Epidermal melanocyte (primary cell): ENCODE measurements around the gene RNFT2.
"Not testable (repeated sequence)": the region's sequence is repeated elsewhere in the genome, so short reads cannot be mapped to it uniquely, and the experiment has no call there.

Experiments used
- DNase-seq: peaks from one replicate; pipeline ENCODE4 v3.0.0; 2011; ENCODE audit warnings: low spot score; ENCODE audit not compliant: insufficient read length

The RNFT2 gene

DNA sequence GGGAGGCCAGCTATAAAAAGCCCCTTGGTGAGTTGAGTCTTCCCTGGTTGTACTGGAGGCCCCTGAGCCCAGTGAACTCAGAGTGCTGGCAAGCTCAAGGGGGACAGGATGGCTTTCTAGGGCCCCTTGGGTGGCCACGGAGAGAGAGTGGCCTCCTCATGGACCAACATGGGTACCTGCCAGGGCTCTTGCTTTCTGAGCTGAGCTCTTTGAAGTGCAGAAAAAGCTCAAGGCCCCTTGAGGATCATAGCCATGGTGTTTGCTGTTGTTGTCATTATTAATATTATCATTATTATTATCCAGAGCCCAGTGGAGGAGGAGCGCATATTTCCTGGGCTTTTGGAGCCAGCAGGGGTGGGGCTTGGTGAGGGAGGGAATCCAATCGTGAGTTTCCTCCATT lies 6.7 kb downstream of the RNFT2 start:
- no peak for DNase-seq

DNA sequence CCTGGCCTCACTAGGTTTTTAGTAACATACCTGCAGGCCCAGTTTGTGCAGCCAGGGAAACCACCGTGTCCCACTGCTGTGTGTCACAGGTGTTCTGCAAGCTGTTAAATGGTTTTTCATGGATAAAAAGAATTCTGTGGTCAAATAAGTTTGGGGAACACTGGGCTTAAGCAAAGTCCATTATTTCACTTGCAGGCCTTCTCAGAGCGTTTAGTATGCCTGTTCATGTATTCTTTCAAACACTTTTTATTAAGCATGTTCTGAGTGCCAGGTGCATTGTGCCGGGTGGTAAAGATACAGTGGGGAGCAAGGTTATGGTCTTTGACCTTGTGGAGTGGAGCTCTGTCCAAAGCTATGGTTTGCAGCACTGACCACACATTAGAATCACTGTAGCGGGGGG lies 7.4 kb downstream of the RNFT2 start:
- no peak for DNase-seq

DNA sequence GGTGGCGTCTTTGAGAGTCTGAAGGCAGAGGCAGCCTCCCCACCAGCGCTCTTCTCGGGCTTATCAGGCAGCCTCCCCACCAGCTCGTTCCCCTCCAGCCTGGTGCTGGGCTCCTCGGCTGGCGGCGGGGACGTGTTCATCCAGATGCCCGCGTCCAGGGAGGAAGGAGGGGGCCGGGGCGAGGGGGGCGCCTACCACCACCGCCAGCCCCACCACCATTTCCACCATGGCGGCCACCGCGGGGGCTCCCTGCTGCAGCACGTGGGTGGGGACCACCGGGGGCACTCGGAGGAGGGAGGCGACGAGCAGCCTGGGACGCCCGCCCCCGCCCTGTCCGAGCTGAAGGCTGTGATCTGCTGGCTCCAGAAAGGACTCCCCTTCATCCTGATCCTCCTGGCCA lies 11.8 kb downstream of the RNFT2 start:
- no peak for DNase-seq

GRCh38 chr12:116750298-116750697 lies 12.2 kb downstream of the RNFT2 start:
- DNase-seq: no peak

DNA sequence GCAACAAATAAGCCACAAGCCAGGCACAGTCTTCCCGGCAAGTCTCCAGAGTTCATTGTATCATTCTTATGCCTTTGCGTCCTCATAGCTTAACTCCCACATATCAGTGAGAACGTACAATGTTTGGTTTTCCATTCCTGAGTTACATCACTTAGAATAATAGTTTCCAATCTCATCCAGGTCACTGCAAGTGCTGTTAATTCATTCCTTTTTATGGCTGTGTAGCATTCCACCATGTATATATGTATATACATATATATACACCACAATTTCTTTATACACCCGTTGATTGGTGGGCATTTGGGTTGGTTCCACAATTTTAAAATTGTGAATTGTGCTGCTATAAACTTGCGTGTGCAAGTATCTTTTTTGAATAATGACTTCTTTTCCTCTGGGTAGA lies 16.0 kb downstream of the RNFT2 start:
- not testable (repeated sequence) for DNase-seq

DNA sequence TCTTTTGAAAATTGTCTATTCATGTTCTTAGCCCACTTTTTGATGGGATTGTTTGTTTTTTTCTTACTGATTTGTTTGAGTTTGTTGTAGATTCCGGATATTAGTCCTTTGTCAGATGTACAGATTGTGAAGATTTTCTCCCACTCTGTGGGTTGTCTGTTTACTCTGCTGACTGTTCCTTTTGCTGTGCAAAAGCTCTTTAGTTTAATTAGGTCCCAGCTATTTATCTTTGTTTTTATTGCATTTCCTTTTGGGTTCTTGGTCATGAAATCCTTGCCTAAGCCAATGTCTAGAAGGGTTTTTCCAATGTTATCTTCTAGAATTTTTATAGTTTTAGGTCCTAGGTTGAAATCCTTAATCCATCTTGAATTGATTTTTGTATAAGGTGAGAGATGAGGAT lies 16.7 kb downstream of the RNFT2 start:
- DNase-seq: not testable (repeated sequence)

DNA sequence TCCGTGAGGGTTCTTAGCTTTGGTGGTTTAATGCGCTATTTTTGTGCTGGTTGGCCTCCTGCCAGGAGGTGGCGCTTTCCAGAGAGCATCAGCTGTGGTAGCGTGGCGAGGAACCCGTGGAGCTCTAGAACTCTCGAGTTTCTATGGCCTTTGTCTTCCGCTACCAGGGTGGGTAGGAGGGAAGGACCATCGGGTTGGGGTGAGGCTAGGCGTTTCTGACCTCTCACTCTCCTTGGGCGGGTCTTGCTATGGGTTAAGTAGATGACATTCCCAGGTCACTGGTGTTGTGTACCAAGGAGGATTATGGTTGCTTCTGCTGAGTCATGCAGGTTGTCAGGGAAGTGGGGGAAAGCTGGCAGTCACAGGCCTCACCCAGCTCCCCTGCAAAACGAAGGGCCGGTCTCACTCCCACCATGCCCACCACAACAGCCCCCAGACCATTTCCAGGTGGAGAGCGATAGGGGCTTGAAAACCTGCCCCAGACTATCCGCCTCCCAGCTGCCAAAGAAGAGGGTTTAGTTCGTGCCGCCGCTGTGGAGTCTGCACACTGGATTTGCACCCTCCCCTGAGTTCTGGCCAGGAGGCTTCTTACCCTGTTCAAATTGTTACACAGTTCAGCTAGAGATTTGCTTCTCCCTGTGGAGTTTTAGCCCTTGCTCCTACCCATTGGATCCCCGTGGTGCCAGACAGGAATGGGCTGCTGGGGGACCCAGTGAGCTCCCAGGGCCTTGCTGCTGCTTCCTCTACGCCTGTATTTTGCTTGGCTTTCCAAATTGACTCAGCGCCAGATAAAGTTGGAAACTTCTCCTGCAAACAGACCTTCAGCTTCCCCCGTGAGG lies 21.9 kb downstream of the RNFT2 start:
- DNase-seq: no peak

GRCh38 chr12:116760622-116761020 lies 22.5 kb downstream of the RNFT2 start:
- no peak for DNase-seq

- no peak for DNase-seq
Observed at GRCh38 chr12:116761499-116761898, 23.4 kb downstream of the RNFT2 start.

DNA sequence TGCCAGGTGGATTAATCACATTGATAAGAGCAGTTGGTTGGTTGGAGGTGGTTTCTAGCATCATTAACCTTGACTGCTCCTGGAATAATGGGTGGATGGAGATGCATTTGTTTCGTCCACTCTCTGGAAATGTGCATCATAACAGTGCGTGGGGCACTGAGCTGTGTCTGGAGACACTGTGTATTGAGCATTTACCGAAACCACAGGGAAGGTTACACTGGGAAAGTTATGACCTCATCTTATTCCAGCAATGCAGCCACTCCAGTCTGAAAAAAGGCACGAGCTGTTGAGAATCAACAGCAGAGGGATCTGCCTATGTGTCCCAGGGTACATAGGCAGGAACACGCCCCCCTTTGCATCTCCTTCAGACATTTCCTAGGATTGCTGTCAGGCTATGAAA lies 27.2 kb downstream of the RNFT2 start:
- DNase-seq: no peak

DNA sequence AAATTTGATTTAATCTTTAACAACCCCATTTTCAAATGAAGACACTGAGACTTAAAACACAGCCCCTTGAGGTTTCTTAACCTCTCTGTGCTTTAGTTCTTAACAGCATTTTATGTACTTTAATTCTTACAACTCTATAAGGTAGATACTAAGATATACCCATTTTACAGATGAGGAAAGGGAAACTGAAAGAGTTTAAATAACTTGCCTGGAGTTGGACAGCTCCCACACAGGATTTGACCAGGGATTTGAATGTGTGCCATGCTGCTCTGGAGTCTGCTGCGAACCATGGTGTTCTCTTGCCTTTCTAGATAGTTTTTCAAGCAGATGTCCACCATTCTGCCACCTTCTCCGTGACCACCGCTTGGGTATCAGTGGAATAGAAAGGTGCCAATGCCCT lies 28.2 kb downstream of the RNFT2 start:
- no peak for DNase-seq

DNA sequence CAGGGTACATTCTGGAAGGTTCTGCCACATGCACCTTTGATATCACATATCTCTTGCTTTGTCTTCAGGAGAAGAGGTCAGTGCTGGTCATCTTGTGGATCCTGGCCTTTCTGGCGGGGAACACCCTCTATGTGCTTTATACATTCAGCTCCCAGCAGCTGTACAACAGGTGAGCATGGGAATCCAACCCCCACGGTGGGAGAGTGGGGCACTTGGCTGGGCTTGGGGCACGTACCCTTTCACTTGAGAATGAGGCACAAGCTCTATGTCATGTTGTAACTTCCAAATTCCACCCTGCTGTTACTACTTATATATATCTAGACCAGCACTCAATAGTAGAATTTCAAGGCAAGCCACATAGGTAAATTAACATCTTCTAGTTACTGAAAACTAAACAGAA lies 28.6 kb downstream of the RNFT2 start:
- no peak for DNase-seq

- no peak for DNase-seq
Observed at GRCh38 chr12:116771651-116772050, 33.5 kb downstream of the RNFT2 start.

- DNase-seq: no peak
Observed at GRCh38 chr12:116773276-116773731, 35.2 kb downstream of the RNFT2 start.

GRCh38 chr12:116774020-116774419 lies 35.9 kb downstream of the RNFT2 start:
- DNase-seq: no peak

GRCh38 chr12:116777245-116777644 lies 39.1 kb downstream of the RNFT2 start:
- DNase-seq: no peak

GRCh38 chr12:116779597-116779996 lies 41.5 kb downstream of the RNFT2 start:
- no peak for DNase-seq

GRCh38 chr12:116780942-116781341 lies 42.8 kb downstream of the RNFT2 start:
- no peak for DNase-seq

GRCh38 chr12:116783525-116784237 lies 45.6 kb downstream of the RNFT2 start:
- DNase-seq: no peak

GRCh38 chr12:116784238-116784612 lies 46.1 kb downstream of the RNFT2 start:
- DNase-seq: no peak

DNA sequence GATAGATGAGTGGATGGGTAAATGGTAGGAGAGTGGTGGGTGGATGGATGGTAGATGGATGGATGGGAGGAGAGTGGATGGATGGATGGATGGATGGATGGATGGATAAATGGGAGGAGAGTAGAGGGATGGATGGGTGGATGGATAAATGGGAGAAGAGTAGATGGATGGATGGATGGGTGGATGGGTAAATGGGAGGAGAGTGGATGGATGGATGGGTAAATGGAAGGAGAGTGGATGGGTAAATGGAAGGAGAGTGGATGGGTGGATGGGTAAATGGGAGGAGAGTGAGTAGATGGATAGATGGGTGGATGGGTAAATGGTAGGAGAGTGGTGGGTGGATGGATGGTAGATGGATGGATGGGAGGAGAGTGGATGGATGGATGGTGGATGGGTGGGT lies 51.4 kb downstream of the RNFT2 start:
- DNase-seq: not testable (repeated sequence)

GRCh38 chr12:116790066-116790465 lies 52.0 kb downstream of the RNFT2 start:
- DNase-seq: no peak

DNA sequence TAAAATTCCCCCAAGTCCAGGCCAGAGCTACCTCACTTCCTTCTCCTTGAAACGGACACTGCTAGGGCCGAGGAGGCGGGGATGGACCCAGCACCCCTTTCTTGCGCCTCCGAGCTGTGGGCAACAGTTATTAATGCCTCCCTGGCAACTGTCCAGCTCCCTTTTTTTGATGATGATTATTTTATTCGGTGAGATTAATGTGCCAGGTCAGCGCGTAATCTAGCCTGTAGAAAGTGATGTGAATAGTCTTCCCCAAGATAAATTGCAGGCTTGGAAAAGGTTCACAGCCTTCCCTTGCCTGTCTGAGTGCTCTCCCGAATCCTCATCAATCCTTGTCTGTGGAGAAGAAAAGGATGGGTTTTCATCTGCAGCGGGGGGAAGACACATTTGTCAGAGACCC lies 54.3 kb downstream of the RNFT2 start:
- no peak for DNase-seq
